Subcutaneous abdominal adipose tissue (tissue), 5 donors: ENCODE results near the gene MAP3K13.

Experiments used
- H3K27ac ChIP-seq: one replicate; pipeline ENCODE4 v1.7.0; 2013; ENCODE audit warnings: low read depth, mild to moderate bottlenecking, inconsistent platforms, low read length, moderate library complexity
- H3K27me3 ChIP-seq, 5 donors: one replicate each; pipeline ENCODE4 v1.7.0; 2013; ENCODE audit warnings: low read length in 5 of 5, inconsistent platforms in 1 of 5; ENCODE audit not compliant: control insufficient read depth in 5 of 5, insufficient read depth in 4 of 5
- H3K36me3 ChIP-seq, 5 donors: one replicate each; pipeline ENCODE4 v1.7.0; 2013; ENCODE audit warnings: low read length in 5 of 5; ENCODE audit not compliant: control insufficient read depth in 5 of 5, insufficient read depth in 5 of 5
- H3K4me1 ChIP-seq, 5 donors: one replicate each; pipeline ENCODE4 v1.7.0; 2013; ENCODE audit warnings: low read length in 5 of 5, mild to moderate bottlenecking in 3 of 5, moderate library complexity in 1 of 5; ENCODE audit not compliant: control insufficient read depth in 5 of 5, insufficient read depth in 5 of 5
- H3K4me3 ChIP-seq, 5 donors: one replicate each; pipeline ENCODE4 v1.7.0; 2013; ENCODE audit warnings: low read length in 5 of 5, low read depth in 1 of 5
- H3K9ac ChIP-seq, 5 donors: one replicate each; pipeline ENCODE4 v1.7.0; 2013; ENCODE audit warnings: low read length in 5 of 5, mild to moderate bottlenecking in 4 of 5, moderate library complexity in 3 of 5
- H3K9me3 ChIP-seq, 5 donors: one replicate each; pipeline ENCODE4 v1.7.0; 2013; ENCODE audit warnings: low read length in 5 of 5; ENCODE audit not compliant: control insufficient read depth in 5 of 5
- donor health status: healthy.
- donor health status: healthy.
- donor health status: healthy.
- donor health status: healthy.
- donor health status: healthy.

MAP3K13 gene

GRCh38 chr3:185341616-185342458, 21.1 kb upstream of the MAP3K13 start:
- H3K9me3 ChIP-seq = no peaks in the 10 kb centered on the region
- no peak overlapping the region for H3K27ac ChIP-seq
- H3K36me3 ChIP-seq = no peaks in the 10 kb centered on the region
- H3K4me3 ChIP-seq = no peak overlapping the region
- H3K4me1 ChIP-seq = peaks cover 0 to 7% (median 5%) of the 10 kb centered on the region in 5 donors
- no peaks in the 10 kb centered on the region for H3K27me3 ChIP-seq
- H3K9ac ChIP-seq = no peak overlapping the region

- Histone ChIP-seq H3K36me3 (no peaks in the 10 kb centered on the region), H3K4me1 (peaks cover 0 to 7% (median 5%) of the 10 kb centered on the region in 5 donors), H3K9ac (no peak overlapping the region), H3K27ac (no peak overlapping the region), H3K27me3 (no peaks in the 10 kb centered on the region), H3K4me3 (no peak overlapping the region), H3K9me3 (no peaks in the 10 kb centered on the region)
Measured at GRCh38 chr3:185342459-185343174, 20.3 kb upstream of the MAP3K13 start.

GRCh38 chr3:185347399-185347798, 15.5 kb upstream of the MAP3K13 start:
- H3K9ac ChIP-seq = no peak overlapping the region
- H3K4me1 ChIP-seq = no peaks in the 10 kb centered on the region
- H3K4me3 ChIP-seq = no peak overlapping the region
- no peaks in the 10 kb centered on the region for H3K36me3 ChIP-seq
- H3K27me3 ChIP-seq = no peaks in the 10 kb centered on the region
- no peaks in the 10 kb centered on the region for H3K9me3 ChIP-seq
- no peak overlapping the region for H3K27ac ChIP-seq

- Histone ChIP-seq H3K4me1 (no peaks in the 10 kb centered on the region), H3K27ac (no peak overlapping the region), H3K36me3 (no peaks in the 10 kb centered on the region), H3K4me3 (no peak overlapping the region), H3K9ac (no peak overlapping the region), H3K9me3 (no peaks in the 10 kb centered on the region), H3K27me3 (no peaks in the 10 kb centered on the region)
Measured at GRCh38 chr3:185350841-185351240, 12.1 kb upstream of the MAP3K13 start.

GRCh38 chr3:185351396-185351795, 11.5 kb upstream of the MAP3K13 start:
- Histone ChIP-seq H3K9me3 (no peaks in the 10 kb centered on the region), H3K36me3 (no peaks in the 10 kb centered on the region), H3K27me3 (no peaks in the 10 kb centered on the region), H3K9ac (no peak overlapping the region), H3K27ac (no peak overlapping the region), H3K4me3 (no peak overlapping the region), H3K4me1 (no peaks in the 10 kb centered on the region)

- Histone ChIP-seq H3K27ac (no peak overlapping the region), H3K36me3 (no peaks in the 10 kb centered on the region), H3K4me3 (no peak overlapping the region), H3K4me1 (no peaks in the 10 kb centered on the region), H3K9ac (no peak overlapping the region), H3K9me3 (no peaks in the 10 kb centered on the region), H3K27me3 (no peaks in the 10 kb centered on the region)
Measured at GRCh38 chr3:185353225-185353624, 9.7 kb upstream of the MAP3K13 start.

GRCh38 chr3:185353823-185354614, 8.9 kb upstream of the MAP3K13 start:
- Histone ChIP-seq H3K9ac (no peak overlapping the region), H3K27ac (no peak overlapping the region), H3K27me3 (no peaks in the 10 kb centered on the region), H3K4me1 (no peaks in the 10 kb centered on the region), H3K9me3 (no peaks in the 10 kb centered on the region), H3K36me3 (no peaks in the 10 kb centered on the region), H3K4me3 (no peak overlapping the region)

GRCh38 chr3:185356499-185356898, 6.4 kb upstream of the MAP3K13 start:
- Histone ChIP-seq H3K4me3 (no peak overlapping the region), H3K36me3 (no peaks in the 10 kb centered on the region), H3K4me1 (no peaks in the 10 kb centered on the region), H3K27ac (no peak overlapping the region), H3K9me3 (no peaks in the 10 kb centered on the region), H3K9ac (no peak overlapping the region), H3K27me3 (no peaks in the 10 kb centered on the region)

- Histone ChIP-seq H3K9ac (no peak overlapping the region), H3K4me3 (no peak overlapping the region), H3K27ac (no peak overlapping the region)
Measured at GRCh38 chr3:185361920-185362319, 1.0 kb upstream of the MAP3K13 start.

More at GRCh38 chr3:185361920-185362319, 1.0 kb upstream of the MAP3K13 start:
- Histone ChIP-seq H3K9me3 (no peaks in the 10 kb centered on the region), H3K36me3 (no peaks in the 10 kb centered on the region), H3K4me1 (peaks cover 0 to 25% (median 19%) of the 10 kb centered on the region in 5 donors), H3K27me3 (no peaks in the 10 kb centered on the region)
